NCI-H1694 (cell line): Measurements from ENCODE around the gene DNAJC5.
"Not testable (repeated sequence)": the region's sequence is repeated elsewhere in the genome, so short reads cannot be mapped to it uniquely, and the experiment has no call there.

Experiments used
- DNase-seq: peaks from one replicate; lab custom pipeline; 2025; lab: John Stamatoyannopoulos, UW

DNAJC5 gene

DNA sequence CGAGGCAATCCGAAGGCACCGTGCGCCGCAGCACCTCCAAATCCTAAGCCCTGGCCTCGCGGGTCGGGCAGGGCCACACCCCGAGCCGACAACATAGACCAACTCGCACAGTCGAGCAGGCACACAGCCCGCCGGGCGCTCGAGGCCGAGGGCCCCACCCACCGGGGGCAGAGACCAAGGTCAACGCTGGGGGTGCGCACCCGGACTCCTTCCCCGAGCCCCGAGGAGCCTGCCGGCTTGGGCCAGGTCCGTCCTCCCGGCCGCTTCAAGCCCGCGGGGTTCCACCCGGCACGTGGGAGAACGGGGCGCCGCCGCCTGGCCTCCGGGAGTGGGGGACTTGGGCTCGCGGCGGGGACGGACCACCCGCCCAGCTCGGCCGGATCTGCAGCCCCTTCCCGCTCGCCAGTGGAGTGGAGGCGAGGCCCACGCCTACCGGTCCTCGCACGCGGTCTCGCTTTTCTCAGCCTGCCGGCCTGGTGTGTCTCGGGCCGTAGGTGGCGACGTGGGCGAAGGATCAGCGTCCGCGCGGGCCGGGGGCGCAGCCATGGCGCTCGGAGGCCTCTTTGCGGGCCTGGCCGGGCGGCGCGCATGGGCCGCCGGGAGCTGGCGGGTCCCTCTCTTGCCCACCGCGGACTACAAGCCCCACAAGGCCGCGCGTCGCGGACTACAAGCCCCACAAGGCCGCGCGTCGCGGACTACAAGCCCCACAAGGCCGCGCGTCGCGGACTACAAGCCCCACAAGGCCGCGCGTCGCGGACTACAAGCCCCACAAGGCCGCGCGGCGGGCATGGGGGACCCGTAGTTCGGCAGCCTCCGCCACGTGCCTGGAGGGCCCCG is 61.1 kb downstream of the DNAJC5 start, which contains the start of gene UCKL1:
UCKL1 (minus strand) TSS at position 590 of the 837 bp plus-strand sequence; CDS start at position 546, 44 bp downstream.
- DNase-seq: peak; percentile 44

DNA sequence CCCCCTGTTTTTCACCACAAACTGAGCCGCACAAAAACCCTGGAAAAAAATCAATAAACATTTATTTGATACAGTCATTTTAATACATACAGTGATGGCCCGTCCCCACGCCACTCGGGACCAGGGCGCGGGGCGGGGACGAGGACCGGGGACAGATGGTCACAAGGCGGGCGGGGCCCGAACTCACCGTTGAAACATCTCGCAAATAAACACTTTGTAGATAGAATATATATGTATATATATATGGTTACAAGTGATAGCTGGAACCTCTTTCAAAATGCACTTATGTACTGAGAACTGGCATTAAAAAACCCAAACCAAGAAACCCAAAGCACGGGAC is 61.7 kb downstream of the DNAJC5 start:
- no peak for DNase-seq

DNA sequence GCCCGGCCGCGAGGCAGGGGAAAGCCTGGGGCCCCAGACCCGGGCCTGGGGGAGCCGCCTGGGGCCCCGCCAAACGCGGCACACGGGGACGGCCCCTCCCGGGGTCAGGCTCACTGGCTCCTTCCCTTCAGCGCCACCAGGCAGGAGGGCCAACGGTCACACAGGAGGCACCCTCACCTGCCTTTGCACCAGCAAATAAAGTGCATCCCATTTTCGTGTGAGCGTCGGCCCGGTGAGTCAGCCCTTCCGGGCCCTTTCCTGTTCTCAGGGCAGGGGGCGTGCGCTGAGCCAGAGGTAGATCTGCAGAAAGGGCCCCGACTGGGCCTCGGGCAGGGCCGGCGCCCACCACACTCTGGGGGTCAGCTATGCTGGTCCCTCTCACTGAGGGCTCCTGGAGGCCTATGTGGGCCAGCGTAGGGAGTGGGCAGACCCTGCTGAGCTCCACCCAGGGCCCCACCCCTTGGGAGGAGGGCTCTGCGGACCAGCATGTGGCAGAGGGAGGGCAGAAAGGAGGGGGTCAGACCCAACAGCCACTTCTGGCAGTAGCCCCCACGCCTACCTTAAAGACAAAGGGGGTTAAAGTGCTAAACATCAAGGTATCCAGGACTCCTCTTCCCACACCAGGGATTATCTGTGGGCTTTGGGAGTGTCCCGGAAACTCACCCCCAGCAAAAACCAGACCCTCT is 62.2 kb downstream of the DNAJC5 start:
- DNase-seq: peak; percentile 26

DNA sequence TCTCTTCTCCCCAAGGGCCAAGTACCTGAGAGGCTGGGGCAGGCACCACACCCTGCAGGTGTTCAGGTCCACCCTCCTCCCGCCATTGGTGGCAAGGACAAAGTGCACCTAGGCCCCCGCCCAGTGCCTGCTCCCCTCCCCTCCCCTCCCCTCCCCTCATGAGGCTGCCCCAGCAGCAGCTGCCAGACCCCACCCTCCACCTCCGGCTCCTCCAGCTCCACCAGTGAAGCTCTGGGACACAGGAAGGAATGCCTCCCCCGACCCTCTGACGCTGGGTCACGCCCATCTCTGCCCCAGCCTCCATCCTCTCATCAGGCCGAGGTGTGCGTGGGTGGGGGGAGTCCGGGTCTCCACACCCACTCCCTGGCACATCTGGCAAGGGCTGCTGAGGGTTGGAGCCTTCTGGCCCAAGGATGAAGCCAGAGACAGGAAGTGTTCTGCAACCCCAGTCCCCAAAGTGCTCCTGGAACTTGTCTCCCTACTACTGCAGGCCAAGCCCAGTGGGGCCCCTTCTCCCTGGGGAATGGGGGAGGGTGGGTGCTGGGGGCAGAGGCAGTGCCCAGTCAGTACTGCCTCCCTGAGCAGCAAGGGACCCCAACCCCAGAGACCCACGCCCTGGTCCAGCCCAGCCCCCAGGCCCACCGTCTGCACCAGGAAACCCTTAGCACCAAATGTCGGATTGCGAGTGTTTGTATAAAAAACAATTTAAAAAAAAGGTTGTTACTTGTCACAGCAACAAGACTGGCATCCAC is 62.9 kb downstream of the DNAJC5 start:
- DNase-seq: no peak

DNA sequence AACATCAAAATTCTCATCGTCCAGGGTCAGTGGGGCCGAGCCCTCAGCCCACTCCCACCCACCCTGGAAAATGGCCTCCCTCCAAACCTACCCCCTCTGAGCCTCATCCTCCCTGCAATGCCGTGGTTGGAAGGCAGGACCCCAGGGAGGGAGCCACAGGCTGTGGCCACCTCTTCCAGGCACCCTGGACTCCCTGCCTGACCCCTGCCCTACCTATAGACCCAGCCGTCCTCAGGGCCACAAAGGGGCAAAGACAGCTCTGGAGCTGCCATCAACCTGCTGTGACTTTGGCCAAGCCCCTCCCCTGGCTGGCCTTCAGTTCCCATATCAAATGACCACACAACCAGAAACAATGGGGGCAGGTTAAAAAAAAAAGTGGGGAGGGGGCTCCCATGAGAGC is 63.5 kb downstream of the DNAJC5 start:
- DNase-seq: no peak

DNA sequence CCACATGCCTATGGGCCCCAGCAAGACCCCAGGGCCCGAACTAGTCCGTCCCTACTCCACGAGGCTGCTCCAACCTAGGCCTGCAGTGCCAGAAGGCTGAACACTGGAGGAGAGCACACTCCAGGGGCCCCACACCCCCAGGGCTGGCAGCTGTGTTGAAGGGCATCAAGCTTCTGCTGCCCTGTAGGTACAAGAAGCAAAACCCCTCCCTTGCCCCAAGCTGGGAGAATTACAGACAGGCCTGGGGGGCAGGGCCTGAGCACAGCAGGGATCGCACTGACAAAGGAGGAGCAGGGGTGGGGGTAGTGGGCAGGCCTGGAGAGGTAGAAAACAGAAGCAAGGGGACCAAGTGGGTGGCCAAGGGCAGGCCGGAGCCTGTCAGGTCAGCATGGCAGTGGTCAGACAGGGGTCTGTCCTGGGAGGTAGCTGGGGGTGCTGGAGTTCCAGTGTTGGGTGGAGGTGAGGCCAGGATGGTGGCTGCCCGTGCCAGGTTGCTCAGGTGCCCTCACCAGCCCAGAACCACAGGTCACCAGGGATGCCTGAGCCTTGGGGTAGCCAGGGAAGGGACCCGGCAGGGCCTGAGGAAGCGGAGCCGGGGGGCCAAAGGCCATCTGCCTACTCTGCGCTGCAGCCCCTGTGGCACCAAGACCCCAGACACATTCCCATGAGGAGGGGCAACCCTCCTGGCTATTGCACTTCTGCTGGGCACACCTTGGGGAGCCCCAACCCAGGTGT is 64.2 kb downstream of the DNAJC5 start:
- DNase-seq: no peak

DNA sequence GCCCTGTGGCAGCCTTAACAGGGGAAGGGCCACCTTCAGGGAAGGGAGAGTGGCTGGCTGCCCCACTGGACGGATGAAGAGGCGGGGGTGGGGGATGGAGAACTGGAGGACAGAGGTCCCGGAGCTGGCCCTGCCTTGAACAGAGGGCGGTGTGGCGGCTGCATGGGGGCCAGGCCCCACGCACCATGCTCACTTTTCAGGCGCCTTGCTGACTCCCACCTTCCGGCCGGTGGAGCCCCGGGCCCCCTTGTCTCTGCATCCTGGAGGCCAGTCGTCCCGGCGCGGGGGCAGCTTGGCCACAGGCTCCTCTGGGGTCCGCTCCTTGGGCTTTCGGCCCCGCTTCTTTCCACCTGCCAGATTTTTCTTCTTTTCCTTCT is 64.8 kb downstream of the DNAJC5 start:
- no peak for DNase-seq

DNA sequence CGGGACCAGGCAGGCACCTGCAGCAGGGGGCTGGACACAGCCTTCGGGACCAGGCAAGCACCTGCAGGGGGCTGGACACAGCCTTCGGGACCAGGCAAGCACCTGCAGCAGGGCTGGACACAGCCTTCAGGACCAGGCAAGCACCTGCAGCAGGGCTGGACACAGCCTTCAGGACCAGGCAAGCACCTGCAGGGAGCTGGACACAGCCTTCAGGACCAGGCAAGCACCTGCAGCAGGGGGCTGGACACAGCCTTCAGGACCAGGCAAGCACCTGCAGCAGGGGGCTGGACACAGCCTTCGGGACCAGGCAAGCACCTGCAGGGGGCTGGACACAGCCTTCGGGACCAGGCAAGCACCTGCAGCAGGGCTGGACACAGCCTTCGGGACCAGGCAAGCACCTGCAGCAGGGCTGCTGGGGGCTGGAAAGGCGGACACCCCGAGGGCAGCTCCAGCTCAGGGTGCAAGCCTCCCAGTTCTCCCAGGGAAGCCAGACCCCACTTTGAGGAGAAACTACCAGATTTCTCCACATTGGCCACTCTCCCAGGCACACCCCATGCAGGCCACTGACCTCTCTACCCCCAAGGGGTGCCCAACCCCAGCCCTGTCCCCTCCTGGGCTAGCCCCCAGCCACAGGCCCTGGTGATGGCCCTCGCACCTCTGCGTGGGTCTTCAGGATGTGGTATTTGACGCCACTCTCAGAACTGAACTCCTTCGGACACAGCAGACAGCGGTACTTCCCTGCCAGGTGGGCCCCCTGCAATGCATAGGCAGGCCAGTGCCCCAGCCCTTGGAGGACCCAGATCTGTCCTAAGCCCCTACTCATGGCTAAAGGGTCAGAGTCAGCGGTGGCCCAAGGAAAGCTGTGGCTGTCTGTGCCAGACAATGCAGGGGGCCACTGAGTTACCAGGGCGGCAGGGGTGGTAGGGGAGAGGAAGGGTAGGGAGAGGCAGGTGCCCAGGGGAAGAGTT is 66.0 kb downstream of the DNAJC5 start:
- not testable (repeated sequence) for DNase-seq

DNA sequence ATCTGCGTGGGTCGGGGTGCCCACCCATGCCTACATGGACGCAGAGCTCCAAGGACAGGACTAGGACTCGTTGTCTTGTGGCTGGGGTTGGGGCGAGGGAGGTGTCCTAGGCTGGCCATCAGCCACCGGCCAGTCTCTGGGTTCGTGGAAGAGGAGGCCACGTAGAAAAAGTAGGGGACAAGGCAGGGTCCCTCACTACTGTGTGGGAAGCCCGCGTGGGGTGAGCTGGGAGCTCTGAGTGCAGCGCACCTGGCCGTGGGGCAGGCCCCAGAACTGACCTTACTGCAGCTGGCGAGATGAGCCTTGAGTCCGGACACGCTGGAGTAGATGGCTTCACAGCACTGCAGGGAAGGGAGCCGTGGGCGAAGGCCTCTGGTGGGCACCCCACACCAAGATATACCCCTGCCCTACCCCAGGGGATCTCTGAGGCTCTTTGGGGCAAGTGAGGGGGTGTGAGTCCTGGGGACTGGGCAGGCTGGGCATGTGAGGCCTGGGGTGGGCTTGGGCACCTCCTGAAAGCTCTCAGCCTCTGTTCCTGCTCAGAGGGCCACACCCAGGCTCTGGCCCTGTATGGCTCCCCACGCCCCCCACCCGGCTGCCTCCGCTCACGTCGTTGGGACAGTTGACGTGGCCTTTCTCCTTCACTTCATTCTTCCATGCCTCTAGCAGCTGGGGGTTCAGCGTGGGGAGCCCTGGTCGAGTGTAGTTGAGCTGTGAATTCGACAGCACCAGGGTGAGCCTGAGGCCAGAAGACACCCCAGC is 66.9 kb downstream of the DNAJC5 start:
- no peak for DNase-seq

DNA sequence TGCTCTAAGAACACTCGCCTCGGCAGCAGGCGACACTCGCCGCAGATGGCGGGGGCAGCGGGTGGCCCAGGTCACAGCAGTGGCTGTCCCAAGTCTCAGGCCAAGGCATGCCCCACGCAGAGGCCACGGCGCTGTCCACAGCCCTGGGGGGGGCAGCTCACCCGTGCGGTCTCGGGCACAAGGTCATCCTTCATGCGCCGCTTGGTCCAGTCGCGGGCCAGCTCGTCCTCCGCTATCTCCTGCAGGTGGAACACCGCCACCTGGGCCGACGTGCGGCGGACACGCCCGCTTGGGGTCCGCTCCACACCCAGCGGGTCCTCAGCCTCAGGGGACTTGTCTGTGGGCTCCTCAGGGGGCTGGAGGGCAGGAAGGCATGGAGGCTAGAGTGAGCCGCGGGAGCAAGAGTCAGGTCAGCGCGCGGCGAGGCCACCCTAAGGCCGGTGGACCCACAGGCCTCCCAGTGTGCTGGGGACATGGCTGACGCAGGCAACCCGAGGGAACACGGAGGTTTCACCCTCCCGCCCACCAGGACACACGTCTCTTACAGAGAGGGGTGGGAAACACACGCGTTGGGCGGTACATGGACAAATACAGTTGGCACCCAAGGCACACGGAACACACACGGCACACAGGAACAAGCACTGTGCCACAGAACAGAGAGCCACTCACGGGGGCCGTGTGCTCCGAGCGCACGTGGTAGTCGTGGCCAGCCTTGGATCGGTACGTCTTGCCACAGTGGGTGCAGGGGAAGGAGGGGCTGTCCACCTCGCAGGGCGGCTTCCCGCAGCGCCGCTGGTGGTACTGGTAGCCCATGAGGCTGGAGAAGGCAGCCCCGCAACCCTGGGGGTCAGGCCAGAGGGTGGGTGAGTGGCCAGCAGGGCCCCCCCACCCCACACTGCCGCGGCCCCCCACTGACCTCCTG is 67.8 kb downstream of the DNAJC5 start:
- DNase-seq: no peak

DNA sequence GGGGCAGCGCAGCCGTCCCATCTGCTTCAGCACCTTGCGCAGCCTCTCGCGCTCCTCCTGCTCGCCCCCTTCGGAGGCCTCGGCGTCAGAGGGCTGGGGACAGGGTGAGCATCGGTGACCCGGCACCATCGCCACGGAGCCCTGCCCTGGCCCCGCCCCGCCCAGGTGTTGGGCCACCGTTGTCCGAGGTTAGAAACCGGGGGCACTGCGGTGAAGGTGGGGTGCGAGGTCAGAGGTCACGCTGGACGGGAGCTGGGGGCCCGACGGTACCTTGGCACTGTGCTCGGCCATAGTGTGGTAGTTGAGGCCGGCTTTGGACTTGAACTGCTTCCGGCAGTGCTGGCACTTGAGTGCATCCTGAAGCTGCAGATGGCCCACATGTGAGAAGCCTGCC is 68.4 kb downstream of the DNAJC5 start:
- no peak for DNase-seq

DNA sequence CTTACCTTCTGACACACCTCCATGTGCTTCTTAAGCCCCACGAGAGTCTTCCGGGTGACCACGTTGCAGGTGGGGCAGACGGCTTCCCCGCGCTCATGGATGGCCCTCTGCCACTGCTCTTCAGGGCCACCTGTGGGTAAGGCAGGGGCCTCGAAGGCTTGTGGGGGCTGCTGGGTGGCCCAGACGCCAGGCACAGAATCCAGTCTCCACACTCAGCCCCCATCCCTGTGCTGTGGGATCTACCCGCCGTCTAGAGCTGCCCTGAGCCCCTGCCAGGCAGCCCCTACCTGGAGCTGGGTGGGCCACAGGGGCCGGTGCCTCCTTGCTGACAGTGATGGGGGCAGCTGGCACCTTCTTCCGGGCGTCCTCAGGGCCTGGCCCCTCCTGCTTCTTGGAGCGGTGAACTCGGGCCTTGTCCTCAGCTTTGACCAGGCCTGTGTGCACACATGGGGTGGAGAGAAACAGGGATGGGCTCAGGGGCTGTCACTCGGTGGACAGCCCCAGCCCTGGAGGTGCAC is 68.9 kb downstream of the DNAJC5 start:
- DNase-seq: no peak

DNA sequence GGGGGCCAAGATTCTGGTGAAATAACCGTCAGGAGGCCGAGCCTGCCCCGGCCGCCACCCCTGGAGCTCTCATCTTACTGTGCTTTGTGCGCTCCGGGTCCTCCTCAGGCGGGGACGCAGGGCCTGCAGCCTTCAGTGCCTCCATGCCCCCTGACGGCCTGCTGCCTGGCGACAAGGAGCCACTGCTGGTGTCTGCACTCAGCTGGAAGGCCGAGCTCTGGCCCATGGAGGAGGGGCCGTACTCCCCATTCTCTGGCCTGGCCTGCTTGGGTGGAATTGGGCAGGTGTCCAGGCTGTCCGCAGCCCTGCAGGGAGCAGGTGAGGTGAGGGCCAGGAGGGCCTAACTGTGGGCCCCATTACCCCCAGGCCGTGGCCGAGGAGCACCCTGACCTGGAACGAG is 69.5 kb downstream of the DNAJC5 start:
- DNase-seq: no peak

DNA sequence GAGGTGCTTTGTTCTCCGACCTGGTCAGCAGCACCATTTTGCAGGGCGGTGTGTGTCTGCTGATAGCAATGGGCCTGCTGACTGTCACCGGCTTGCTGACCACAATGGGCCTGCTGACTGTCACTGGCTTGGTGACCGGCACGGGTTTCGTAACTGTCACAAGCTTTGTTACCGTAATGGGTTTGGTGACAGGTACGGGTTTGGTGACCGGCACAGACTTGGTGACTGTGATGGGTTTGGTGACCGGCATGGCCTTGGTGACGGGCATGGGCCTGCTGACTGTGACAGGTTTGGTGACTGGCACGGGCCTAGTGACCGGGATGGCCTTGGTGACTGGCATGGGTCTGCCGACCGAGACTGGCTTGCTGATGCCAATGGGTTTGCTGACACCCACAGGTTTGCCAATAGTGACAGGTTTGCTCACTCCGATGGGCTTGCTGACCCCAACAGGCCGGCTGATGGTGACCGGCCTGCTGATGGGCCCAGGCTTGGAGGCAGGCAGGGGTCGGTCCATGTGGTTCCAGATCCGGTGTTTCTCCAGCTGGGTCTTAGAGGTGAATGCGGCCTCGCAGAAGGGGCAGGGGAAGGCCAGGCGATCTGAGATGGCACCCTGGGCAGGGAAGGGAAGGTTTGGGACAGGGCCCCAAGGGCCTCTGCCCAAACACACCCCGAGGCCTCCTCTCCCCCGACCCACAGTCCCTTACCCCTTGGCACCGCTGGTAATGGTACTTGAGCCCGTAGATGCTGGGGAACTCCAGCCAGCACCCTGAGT is 71.4 kb downstream of the DNAJC5 start:
- DNase-seq: no peak

DNA sequence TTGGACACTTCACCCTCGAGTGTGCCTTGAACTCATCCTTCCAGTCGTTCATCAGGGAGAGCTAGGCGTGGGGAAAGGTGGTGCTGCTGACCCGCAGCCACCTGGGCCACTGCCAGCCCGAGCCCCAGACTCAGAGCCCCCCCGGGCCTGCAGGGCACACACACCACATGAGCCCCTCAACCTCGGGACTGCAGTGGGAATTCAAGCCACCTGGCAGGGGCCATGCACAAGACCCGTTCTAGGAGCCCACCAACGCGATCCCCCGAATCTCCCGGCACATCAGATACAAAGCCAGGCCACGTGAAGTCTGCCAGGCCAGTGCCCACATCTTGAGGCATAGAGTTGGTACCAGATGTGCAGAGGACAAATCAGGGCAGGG is 72.0 kb downstream of the DNAJC5 start:
- DNase-seq: no peak

DNA sequence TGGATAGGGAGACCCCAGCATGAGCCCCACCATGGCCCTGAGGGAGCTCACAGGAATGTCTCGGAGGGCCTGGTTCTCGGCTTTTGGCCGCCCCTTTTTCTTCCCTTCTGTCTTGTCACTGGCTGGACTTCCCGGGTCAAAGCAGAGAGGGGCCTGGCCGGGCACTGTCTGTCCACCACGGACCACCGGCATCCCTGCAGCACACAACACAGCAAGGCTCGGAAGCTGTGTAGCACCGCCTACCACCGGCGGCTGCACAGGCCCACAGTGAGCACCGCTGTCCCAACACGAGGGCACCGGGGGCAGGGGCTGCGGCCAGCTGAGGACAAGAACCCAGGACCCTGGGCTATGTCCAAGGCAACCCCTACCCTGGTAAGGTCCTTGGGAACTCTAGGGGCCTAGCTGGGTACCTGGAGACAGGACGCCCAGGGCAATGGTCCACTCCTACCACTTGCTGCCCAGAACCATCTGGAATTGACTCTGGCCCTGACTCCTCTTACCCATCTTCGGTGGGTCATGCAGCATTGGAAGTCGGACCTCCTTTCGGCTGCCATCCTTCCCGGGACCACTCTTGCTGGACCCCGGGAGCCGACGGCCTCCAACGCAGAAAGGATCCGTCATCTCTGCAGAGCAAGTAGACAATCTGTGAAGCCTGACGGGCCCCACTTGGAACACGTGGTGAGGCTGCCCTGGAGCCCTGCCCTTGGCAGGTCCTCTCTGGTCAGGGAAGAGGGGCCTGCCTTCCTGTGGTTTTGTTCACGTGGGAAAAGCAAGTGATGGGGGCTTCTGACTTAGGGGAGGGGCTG is 72.6 kb downstream of the DNAJC5 start:
- DNase-seq: no peak
